ENCODE results near the gene ZNF446.
"Not testable (repeated sequence)": the region's sequence is repeated elsewhere in the genome, so short reads cannot be mapped to it uniquely, and the experiment has no call there.

Gene ZNF446

DNA sequence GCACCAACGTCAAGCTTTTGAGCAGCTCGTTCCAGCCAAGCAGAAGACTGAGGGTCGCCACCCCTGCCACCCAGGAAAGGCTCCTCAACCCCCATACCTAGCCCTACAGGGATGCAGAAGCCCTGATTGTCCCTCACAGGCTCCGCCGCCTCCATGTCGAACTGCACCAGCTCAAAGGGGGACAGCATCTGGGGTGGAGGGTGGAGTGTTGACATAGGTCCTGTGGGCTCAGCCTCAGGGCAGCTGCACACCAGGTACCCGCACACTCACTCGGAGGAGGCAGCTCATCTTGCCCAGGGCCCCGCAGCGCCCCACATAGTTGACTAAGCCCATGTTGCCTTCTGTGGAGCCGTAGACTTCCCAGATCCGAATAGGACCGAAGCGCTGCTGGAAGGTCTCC is 24.1 kb downstream of the ZNF446 start:
- no peak for DNase-seq (ENCODE audit: low read depth)

DNA sequence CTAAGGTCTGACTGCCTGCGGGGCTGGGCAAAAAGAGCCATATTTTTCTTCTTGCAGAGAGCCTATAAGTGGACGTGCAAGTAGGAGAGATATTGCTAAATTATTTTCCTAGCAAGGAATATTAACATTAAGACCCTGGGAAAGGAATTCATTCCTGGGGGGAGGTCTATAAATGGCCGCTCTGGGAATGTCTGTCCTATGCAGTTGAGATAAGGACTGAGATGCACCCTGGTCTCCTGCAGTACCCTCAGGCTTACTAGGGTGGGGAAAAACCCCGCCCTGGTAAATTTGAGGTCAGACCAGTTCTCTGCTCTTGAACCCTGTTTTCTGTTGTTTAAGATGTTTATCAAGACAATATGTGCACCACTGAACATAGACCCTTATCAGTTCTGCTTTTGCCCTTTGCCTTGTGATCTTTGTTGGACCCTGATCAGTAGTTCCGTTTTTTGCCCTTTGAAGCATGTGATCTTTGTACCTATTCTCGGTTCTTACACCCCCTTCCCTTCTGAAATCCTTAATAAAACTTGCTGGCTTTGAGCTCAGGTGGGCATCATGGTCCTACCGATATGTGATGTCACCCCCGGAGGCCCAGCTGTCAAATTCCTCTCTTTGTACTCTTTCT is 31.6 kb downstream of the ZNF446 start:
- DNase-seq (ENCODE audit: low read depth) = not testable (repeated sequence)

DNA sequence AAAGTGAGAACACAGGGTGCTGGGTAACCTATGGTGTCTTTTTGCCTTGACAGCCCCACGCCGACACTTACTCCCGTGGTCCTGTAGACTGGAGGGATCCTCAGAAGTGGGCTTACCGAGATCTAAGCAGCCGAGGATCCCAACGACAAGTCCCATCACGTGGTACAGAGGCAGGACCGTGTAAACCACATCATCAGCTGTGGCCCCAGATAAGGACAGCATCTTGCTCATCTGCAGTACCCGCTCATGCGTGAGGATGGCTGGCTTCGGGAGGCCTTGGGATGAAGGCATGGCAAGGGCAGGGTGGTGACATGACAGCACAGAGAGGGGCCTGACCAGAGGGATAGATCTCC is 33.6 kb downstream of the ZNF446 start:
- no peak for DNase-seq (ENCODE audit: low read depth)

DNA sequence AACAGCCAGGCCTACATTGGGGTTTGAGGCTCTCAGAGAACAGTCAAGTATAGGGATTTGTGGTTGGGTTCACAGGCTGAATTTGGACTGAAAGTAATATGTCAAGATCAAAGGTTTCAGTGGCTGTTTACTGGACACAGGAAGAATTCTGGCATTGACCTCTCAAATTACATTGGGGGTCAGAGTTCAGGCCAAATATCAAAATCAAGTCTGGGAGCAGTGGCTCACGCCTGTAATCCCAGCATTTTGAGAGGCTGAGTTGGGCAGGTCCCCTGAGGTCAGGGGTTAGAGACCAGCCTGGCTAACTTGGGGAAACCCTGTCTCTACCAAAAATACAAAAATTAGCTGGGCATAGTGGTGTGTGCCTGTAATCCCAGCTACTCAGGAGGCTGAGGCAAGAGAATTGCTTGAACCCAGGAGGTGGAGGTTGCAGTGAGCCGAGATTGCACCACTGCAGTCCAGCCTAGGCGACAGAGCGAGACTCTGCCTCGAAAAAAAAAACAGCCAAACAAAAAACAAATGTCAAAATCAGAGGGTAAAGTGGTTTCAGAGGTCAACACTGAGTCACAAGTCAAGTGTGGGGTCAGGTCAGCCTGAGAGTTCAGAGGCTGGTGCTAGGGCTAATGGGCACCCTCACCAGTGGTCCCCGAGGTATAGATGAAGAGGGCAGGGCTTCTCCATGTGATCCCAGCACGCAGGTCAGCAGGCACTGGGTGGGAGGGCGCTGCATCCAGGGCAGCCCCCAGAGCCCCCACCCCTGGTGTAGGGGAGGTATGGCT is 34.1 kb downstream of the ZNF446 start:
- DNase-seq (ENCODE audit: low read depth) = no peak

DNA sequence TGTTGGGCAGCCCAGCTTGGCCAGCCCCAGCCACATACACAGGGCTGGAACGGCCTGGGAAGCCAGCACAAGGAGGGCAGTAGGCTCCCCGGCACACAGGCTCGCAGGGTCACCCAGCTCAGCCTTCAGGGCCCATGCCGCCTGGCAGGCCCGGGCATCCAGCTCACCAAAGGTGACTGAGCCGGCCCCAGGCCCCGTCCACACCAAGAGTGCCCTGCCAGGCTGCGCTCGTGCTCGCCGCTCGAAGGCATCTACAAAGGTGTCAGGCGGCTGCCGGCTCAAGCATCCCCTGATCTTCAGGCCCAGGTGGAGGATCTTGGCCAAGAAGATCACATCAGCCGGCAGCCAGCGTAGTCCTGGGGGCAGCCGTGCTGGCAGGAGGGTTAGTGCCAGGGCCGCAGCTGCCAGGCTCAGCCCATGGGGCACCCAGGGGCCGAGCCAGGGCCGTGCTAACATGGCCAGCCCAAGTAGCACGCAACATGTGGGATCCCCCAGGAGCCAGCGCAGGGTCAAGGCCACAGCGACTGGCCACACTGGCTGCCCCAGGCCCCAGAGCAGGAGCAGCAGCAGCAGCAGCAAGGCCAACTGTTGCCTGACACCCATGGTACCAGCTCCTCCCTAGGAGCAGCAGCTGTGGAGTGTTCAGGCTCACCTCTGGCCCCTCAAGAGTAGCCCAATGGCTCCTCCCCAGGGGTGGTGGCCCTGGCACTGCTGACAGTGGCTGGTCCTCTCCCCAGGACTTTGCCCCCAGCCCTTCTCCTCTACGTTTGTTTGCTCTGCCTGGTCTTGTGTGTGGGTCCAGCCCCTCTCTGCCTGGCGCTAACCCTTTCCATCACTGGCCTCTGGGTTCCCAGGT is 35.4 kb downstream of the ZNF446 start, which contains the start of gene SLC27A5:
TSS of gene SLC27A5 (minus strand) at position 640 of the 856 bp plus-strand sequence. CDS start at position 603, 37 bp downstream.
- no peak for DNase-seq (ENCODE audit: low read depth)

DNA sequence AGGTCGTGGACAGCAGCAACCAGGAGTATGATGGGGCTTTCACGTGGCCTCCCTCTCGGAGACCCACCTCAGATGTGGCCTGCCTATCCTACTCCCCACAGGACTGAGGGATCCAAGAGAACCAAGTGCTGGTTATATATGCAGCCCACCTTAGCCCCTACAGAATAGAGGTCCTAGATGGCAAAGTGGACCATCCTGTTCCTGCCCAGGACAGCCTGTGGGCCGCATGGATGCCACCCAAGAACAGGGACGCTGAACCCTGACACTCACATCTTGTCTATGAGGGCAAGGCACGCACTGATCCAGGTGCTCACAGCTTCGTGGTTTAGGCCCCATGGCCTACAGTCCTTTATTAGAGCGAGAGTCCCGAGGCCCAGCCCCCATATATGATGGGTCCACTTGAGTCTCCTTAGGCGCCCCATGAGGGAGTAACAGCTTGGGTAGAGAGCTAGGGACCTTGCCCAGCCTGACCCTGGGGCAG is 37.1 kb downstream of the ZNF446 start:
- DNase-seq (ENCODE audit: low read depth) = no peak

DNA sequence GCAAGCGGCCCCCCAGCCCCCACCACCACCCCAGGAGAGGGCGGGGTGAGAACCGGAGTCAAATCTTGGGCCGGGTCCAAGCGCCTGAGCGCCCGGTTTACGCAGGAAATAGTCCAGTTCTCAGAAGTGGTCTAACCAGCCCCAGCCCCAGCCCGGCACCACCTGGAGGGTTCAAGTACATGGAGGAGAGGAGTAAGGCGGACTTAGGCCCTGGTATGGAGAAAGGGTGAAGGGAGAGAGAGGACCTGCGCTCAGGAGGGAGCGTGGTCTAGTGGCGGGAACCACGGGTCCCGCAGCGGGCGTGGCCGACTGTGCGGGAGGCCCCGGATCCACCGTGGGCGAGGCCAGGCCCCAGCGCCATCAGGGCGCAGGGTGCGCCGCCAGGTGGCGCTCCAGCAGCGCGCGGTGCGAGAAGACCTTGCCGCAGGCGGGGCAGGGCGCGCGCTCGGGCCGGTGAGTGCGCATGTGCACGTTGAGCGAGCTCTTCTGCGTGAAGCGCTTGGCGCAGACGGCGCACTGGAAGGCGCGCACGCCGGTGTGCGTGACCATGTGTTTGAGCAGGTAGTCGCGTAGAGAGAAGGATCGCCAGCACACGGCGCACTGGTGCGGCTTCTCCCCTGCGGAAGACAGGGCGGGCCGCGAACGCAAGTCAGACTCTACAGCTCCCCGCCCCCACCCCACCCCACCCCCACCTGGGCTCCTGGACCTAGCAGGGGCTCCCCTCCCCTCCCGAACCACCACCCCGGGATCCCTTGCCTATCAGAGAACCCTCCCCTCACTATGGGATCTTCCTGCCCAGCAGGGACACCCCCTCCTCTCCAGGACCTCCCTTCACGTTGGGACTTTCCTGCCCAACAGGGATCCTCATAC is 37.8 kb downstream of the ZNF446 start:
- DNase-seq (ENCODE audit: low read depth) = peak; percentile 82

DNA sequence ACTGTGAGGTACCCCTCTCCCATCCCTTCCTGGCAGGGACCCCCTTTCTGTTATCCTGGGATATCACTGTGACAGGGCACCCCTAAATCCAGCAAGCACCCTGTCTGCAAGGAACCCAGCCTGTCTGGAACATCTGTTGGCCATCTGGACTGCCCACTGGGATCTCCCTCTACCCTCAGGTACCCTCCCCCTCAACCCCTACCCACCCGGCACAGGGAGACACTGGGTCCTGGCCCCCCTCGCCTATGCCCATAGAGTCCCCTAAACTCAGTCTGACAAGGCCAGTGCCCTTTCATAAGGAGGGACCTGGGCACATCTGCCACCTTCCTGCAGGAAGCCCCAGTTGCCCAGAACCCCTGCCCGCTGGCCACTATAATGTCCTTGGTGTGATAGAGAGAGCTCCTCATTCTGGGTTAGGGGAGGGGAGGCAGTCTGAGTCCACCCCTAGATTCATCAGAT is 38.4 kb downstream of the ZNF446 start:
- no peak for DNase-seq (ENCODE audit: low read depth)

DNA sequence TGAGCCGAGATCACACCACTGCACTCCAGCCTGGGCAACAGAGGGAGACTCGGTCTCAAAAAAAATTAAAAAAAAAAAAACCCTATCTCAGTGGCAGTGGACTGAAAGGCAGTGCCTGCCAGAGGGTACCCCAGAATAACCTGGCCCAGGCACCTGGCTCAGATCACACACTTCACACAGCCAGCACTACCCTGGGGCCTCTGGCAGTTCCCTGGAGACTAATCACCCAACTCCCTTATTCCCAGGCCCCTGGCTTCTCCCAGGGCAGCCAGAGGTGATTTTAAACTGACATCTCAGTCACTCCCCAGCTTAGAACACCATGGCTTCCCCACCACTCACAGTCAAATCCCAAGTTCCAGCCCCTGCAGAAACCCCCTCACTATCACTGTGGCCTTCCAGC is 39.1 kb downstream of the ZNF446 start:
- no peak for DNase-seq (ENCODE audit: low read depth)

DNA sequence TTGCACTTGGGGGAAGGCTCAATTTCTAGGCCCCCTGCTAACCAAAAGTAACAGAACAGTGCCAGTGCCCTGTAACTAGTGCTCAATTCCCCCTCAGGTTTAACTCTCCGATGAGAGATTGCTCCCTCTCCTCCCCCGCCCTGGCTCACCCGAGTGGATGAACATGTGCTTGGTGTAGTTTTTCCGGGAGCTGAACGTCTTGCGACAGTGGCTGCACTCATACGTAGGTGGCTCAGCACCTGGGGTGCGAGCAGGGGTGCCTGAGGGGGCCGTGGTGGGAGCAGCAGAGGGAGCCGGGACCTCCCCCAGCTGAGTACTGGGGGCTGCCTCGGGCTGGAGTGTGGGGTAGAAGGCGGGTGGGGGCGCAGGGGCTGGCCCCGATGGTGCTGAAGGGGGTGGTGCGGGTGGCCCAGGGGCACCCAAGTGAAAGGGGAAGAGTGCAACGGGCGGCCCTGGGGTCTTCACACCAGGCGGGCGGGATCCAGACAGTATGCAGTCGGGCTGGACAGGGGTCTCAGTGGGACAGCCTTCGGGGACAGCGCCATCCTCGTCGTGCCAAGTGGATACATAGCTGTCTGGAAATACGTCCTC is 40.2 kb downstream of the ZNF446 start:
- DNase-seq (ENCODE audit: low read depth) = no peak

DNA sequence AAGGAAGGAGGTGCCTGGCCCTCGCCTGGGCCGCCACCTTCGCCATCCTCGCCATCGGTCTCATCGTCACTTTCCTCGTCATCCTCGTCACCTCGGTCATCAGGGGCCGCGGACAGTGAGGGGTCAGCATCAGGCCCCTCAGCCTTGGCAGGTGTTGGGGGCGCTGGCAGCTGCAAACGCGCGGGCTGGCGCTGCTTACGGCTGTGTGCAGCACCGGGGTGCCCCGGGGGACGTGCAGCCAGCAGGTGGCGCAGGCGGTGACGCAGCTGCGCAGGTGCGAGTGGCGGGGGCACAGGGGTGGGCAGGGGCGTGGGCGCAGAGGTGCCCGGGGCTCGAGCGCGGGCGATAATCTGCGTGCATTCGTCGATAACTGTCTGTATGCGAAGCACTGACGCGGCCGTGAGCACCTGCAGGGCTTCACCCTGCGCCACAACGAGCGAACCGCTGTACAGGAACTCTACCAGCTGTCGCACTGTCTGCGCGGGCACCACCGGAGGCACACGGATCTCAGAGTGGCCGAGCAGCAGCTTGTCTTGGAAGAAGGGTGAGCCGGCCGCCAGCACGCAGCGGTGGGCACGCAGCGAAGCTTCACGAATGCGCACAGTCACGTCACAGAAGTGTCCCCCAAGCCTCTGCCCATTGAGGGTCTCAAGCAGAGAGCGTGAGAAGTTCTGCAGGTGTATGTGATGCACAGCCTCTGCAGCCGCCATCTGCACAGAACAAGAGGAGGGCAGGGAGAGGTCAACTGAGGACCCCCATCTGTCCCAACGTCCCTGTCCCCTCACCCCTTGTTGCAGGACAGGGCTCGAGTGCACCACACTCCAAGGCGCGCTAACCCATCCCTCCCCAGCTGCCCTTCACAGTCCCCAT is 41.0 kb downstream of the ZNF446 start:
- no peak for DNase-seq (ENCODE audit: low read depth)

DNA sequence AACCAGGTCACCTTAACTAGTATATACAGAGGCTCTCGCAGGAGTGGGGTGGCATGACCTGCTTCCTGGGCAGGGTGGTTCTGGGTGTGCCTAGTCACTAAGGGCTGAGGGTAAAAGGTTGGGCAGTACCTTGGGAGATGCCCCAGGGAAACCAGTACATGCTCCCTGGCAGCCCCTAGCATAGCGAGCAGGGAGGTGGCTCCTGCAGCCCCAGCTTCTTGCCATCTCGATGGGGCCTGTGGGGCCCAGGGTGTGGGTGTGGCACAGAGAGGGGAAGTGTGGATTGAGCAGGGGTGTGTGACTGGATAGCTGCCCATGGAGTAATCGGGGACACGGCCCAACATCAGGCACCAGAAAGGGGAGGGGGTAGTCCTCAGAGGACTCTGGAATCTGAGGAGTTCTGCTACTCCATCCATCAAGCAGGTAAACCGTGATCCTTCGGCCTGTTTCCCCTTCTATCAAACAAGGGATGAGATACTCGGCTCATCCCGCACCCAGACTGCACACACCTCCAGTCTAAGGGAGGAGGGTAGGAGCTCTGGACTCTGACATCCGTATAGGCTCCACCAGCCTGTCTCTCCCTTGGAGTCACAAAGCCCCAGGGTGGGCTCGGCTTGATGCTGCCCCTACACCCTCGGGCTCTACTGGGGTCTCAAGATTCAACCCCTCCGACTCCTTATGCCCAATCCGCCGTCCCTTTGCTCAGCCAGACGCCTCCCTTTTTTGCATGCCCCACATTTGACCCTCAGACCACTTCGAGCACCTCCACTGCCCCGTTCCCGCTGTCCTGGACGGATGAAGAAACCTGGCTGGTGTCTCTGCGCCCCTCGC is 42.3 kb downstream of the ZNF446 start:
- no peak for DNase-seq (ENCODE audit: low read depth)

DNA sequence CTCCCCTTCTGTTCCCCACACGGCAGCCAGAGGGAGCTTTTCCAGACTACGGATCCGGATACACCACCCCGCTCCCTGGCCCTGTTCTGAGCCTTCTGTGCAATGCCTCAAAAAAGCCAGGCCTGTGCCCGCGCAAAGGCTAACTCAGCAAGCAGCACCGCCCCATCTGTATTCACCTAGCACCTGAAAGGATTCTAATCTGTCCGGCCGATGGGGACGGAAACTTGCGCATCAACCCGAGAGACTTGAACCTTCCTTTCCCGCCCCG is 42.9 kb downstream of the ZNF446 start:
- DNase-seq (ENCODE audit: low read depth) = peak; percentile 70

DNA sequence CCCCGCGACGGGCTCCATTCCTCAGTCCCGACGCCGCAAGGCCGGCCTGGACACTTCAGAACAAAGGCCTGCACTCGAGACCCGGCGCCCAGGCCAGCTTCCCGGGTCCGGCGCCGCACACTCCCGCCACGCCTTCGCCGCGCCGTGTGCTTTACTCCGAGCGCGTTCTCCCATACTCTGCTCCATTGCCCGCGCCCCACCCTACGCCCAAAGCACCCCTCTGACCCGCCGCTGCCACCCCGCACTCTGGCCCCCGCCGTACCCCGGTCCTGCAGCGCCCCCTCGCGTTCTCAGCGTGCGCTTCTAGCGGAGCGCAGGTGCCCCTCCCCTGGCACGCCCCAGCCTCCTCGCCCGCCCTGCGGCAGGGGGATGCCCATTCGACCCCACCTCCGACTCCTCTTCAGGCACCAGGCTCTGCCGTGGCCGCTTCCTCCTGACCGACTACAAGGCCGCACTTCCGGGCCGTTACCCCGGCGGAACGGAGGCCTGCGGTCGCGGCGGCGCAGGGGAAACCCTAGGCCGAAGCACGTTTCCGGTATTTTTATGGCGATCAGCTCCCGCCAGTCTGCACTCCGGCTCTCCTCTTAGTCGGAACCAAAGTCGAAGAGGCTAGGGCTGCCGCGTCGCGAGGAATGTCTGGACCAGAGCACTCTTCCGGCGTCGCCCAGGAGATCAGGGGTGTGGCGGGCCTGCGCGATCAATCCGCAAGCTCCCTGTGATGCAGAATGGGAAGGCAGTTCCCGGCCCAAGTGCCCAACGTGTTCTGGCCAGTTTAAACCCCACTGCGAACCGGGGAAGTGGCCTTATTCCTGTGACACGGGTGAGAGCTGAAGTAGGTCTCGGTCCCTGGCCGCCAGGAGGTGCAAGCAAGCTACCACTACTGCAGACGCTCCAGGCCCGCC is 43.5 kb downstream of the ZNF446 start, which contains the start of gene ZBTB45:
TSS of gene ZBTB45 (minus strand) at position 456 of the 902 bp plus-strand sequence. CDS start 2,137 bp downstream, outside the sequence.
- DNase-seq (ENCODE audit: low read depth) = peak; percentile 97

DNA sequence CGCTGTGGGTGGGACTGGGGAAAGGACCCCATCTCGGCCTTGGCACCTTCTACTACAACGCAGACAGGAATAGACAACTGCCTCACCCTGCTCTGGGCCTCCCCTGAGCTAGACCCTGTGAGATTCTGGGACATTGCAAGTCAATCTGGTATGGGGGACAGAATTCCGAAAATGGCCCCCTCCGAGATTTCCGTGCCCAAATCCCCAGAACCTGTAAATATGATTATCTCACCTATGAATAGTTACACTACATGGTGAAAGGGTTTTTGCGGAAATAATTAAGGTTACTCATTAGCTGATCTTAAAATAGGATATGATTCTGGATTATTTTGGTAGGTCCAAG is 44.1 kb downstream of the ZNF446 start:
- no peak for DNase-seq (ENCODE audit: low read depth)

DNA sequence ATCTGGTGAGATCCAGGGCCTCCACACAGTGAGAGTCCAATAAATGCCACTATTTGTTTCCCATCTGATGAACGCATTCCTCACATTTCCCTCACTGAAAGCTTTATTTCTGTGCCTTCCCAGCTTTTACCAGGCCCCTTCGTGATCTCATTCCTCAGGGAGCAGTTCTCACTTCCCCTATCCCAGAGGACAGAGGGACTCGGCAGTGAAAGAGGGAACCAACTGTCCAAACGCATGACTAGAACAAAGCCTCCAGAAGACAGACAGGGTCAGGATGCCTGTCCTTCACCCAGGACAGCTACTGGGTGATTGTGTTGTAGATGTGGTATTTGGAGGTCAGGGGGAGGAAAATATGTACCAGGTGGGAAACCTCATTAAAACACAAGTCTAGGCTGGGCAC is 45.5 kb downstream of the ZNF446 start:
- DNase-seq (ENCODE audit: low read depth) = no peak

DNA sequence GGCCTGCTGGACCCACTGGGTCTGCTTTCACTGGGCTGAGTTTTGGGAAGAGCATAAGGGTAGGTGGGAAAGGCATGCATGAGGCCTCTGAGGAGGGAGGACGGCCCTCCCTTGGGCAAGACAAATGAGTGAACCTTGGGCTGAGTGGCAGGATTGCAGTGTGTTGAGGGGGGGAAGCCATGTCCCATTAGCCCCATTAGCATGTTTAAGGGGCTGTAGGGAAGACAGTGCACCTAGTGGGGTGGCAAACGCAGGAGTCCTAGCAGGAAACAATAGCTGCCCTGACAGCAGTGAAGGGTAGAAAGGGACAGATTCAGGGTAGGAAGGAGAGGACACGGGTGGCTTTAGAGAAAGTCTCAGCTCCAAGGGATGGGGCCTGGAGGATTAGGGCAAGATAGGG is 46.6 kb downstream of the ZNF446 start:
- DNase-seq (ENCODE audit: low read depth) = no peak

DNA sequence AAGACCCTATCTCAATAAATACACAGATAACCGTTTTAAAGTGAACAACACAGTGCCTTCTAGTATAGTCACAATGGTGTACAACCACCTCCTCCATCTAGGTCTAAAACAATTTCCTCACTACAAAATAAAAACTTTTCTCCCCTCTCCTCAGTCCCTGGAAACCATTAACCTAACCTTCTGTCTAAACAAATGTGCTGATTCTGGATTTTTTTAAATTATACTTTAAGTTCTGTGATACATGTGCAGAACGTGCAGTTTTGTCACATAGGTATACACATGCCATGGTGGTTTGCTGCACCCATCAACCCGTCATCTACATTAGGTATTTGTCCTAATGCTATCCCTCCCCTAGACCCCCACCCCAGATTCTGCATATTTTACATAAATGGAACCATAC is 53.3 kb downstream of the ZNF446 start:
- DNase-seq (ENCODE audit: low read depth) = no peak

Data from fibroblast of gingiva (primary cell).